HL-60 (cell line): ENCODE measurements around the gene NKD1.

ENCODE experiments used
- CTCF ChIP-seq: IDR thresholded peaks from one replicate; pipeline ENCODE4 v1.5.1; 2011; ENCODE audit warnings: low read length, control low read depth, inconsistent platforms; ENCODE audit not compliant: insufficient read depth
- GABPA ChIP-seq: IDR thresholded peaks from 2 replicates; pipeline ENCODE4 v1.6.1; 2012; ENCODE audit warnings: low read depth
- POLR2AphosphoS5 ChIP-seq: IDR thresholded peaks from 2 replicates; pipeline ENCODE4 v1.6.1; 2012; ENCODE audit warnings: low read depth
- SPI1 ChIP-seq: IDR thresholded peaks from 2 replicates; pipeline ENCODE4 v1.6.1; 2012; ENCODE audit warnings: low read depth, mild to moderate bottlenecking, borderline replicate concordance
- TF ChIP-seq, protein P1 (sequence below): IDR thresholded peaks from 2 replicates; pipeline ENCODE4 v1.6.1; 2012; ENCODE audit warnings: low read depth; ENCODE audit not compliant: insufficient replicate concordance

- no peak for TF ChIP-seq CTCF
- no peak for TF ChIP-seq POLR2AphosphoS5
- TF ChIP-seq SPI1 = no peak
- TF ChIP-seq GABPA = no peak
- TF ChIP-seq, protein P1, sequence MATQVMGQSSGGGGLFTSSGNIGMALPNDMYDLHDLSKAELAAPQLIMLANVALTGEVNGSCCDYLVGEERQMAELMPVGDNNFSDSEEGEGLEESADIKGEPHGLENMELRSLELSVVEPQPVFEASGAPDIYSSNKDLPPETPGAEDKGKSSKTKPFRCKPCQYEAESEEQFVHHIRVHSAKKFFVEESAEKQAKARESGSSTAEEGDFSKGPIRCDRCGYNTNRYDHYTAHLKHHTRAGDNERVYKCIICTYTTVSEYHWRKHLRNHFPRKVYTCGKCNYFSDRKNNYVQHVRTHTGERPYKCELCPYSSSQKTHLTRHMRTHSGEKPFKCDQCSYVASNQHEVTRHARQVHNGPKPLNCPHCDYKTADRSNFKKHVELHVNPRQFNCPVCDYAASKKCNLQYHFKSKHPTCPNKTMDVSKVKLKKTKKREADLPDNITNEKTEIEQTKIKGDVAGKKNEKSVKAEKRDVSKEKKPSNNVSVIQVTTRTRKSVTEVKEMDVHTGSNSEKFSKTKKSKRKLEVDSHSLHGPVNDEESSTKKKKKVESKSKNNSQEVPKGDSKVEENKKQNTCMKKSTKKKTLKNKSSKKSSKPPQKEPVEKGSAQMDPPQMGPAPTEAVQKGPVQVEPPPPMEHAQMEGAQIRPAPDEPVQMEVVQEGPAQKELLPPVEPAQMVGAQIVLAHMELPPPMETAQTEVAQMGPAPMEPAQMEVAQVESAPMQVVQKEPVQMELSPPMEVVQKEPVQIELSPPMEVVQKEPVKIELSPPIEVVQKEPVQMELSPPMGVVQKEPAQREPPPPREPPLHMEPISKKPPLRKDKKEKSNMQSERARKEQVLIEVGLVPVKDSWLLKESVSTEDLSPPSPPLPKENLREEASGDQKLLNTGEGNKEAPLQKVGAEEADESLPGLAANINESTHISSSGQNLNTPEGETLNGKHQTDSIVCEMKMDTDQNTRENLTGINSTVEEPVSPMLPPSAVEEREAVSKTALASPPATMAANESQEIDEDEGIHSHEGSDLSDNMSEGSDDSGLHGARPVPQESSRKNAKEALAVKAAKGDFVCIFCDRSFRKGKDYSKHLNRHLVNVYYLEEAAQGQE = no peak
Observed at GRCh38 chr16:50500171-50500874, 47.9 kb upstream of the NKD1 start.
